ENCODE measurements around the gene TBXAS1. TPM values are rescaled to one million over a fixed set of nuclear protein-coding genes. Genes with fewer than 3 reads are reported as not detected.

TBXAS1 gene
- total and polyA plus RNA-seq, 2 of the 8 experiments (the other 6 are each of a cell fraction or from before 2014, with no cell fraction given): 0.86 to 2.1 TPM

DNA sequence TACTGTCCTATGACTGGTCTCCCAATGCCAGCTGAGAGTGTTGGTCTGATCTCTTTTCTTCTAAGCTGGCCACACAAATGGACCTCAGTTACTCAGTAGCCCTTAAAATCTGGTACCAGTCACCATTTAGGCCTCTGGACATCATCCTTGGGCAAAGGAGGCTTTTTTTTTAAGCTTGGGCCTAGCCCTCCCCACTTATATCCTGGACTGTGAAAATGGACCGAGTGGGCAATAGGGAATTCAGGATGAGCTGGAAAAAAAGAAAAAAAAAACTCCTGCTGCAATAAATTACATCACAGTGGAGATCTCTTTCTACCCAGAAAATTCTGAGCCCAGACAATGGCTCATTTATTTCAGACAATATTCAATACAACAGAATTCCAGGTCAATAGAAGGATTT lies 165.3 kb downstream of the TBXAS1 start:
- H3K27ac ChIP-seq (ENCODE audit: low read depth, low read length): no peak overlapping the region
- no peak overlapping the region for H3K14ac ChIP-seq (ENCODE audit: insufficient read length)
- no peak overlapping the region for H2BK5ac ChIP-seq (ENCODE audit: low read depth, low read length)
- H2BK12ac ChIP-seq (ENCODE audit: low read depth, low read length): no peak overlapping the region
- H2AK5ac ChIP-seq (ENCODE audit: low read depth, low read length): no peak overlapping the region
- no peak overlapping the region for H3K9ac ChIP-seq (replicated peaks in 1 of 4; ENCODE audit: extremely low read depth in 1 of 4, low read depth in 3 of 4, low read length in 3 of 4)
- no peak overlapping the region for H3K4me3 ChIP-seq (ENCODE audit: extremely low read depth in 1 of 4, insufficient read depth in 2 of 4, low read depth in 3 of 4, low read length in 4 of 4)
- H3K18ac ChIP-seq (ENCODE audit: extremely low read depth, low read length): no peak overlapping the region
- H3K4ac ChIP-seq (replicated peaks; ENCODE audit: insufficient read length, low read depth, low read length): no peak overlapping the region
- no peak overlapping the region for H2BK15ac ChIP-seq (ENCODE audit: low read length)
- H3K27me3 ChIP-seq (replicated peaks in 1 of 4; ENCODE audit: control insufficient read depth in 3 of 4, extremely low read depth in 1 of 4, insufficient read depth in 3 of 4, low read length in 3 of 4): no peaks in the 10 kb centered on the region
- no peaks in the 10 kb centered on the region for H3K36me3 ChIP-seq (ENCODE audit: control insufficient read depth in 2 of 4, insufficient read depth in 4 of 4, low read length in 3 of 4)
- H2BK120ac ChIP-seq (replicated peaks; ENCODE audit: low read depth, low read length): no peak overlapping the region
- H4K91ac ChIP-seq (replicated peaks; ENCODE audit: insufficient read length, low read length): no peak overlapping the region
- H3K79me2 ChIP-seq (ENCODE audit: control insufficient read depth in 1 of 2, insufficient read depth in 2 of 2, low read length in 2 of 2): no peaks in the 10 kb centered on the region
- WGBS, 2 experiments (ENCODE audit: extremely low coverage in 1 of 2, insufficient coverage in 1 of 2, insufficient read length in 1 of 2, insufficient replicate concordance in 2 of 2, low coverage in 1 of 2, low lambda C conversion rate in 2 of 2, missing lambda C conversion rate in 1 of 2): 88% methylated on average over 1 of the region's 1 CpG; no CpG with 5 or more reads in 1 of the 2 experiments
- CTCF ChIA-PET (ENCODE audit: partially characterized antibody): interaction anchor here (2.4 to 3.7 kb wide), 3 partner anchors 8 to 348 kb away, joined by 11 to 21 read pairs (median 15); no protein-coding TSS in a partner anchor
- H3K4me1 ChIP-seq (replicated peaks in 1 of 4; ENCODE audit: control insufficient read depth in 3 of 4, insufficient read depth in 4 of 4, low read length in 3 of 4): peaks cover 0 to 9% (median 0%) of the 10 kb centered on the region in 4 experiments; a peak in 2 of 7 replicates
- H3K9me3 ChIP-seq (ENCODE audit: insufficient read depth in 2 of 2, low read depth in 1 of 2, low read length in 1 of 2): no peaks in the 10 kb centered on the region
- no peaks in the 10 kb centered on the region for H4K20me1 ChIP-seq (replicated peaks in 1 of 2; ENCODE audit: control insufficient read depth in 1 of 2, insufficient read depth in 2 of 2, low read length in 2 of 2)
- no peak for DNase-seq (ENCODE audit: low read depth in 1 of 2, low spot score in 2 of 2)
- no peak overlapping the region for H2BK20ac ChIP-seq (ENCODE audit: low read length)
- no peak overlapping the region for H3K4me2 ChIP-seq (ENCODE audit: insufficient read depth in 1 of 2, low read depth in 2 of 2, low read length in 2 of 2)
- no peak for FAIRE-seq
- H3K56ac ChIP-seq (replicated peaks; ENCODE audit: insufficient read length, low read depth, low read length): no peak overlapping the region
- H4K5ac ChIP-seq (ENCODE audit: insufficient read length, low read depth, low read length): no peak overlapping the region
- no peak overlapping the region for H4K8ac ChIP-seq (ENCODE audit: extremely low read depth, insufficient read depth, low read length)
- no peak overlapping the region for H3K23ac ChIP-seq (ENCODE audit: insufficient read length)
- no peaks in the 10 kb centered on the region for H3K79me1 ChIP-seq (ENCODE audit: low read depth, low read length)
- no peak overlapping the region for H2AFZ ChIP-seq (ENCODE audit: low read length)
- POLR2A ChIA-PET (ENCODE audit: partially characterized antibody): no interaction called here
- H3K23me2 ChIP-seq (ENCODE audit: low read depth, low read length): 0 out of 2 replicates have a peak, but pooled peaks cover 2% of the 10 kb centered on the region
- TF ChIP-seq RAD21 (IDR thresholded peaks at IDR 0.05 in 1 of 2, conservative IDR thresholded peaks at IDR 0.05 in 1 of 2; ENCODE audit: low read depth in 2 of 2, low read length in 2 of 2): no peak
- TF ChIP-seq TAF7 (optimal IDR thresholded peaks at IDR 0.05; ENCODE audit: borderline replicate concordance, low read depth, low read length): no peak
- TF ChIP-seq ZNF274 (IDR thresholded peaks at IDR 0.05; ENCODE audit: borderline replicate concordance, extremely low read depth, low read length): no peak
- no peak for TF ChIP-seq FOSL1 (IDR thresholded peaks at IDR 0.05; ENCODE audit: insufficient read depth, low read depth, low read length)
- TF ChIP-seq EP300 (IDR thresholded peaks at IDR 0.05; ENCODE audit: borderline replicate concordance in 1 of 2, low read depth in 2 of 2, low read length in 2 of 2): no peak
- TF ChIP-seq, protein P1, sequence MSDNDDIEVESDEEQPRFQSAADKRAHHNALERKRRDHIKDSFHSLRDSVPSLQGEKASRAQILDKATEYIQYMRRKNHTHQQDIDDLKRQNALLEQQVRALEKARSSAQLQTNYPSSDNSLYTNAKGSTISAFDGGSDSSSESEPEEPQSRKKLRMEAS (IDR thresholded peaks at IDR 0.05): no peak
- no peak for TF ChIP-seq POU5F1 (IDR thresholded peaks at IDR 0.05; ENCODE audit: low read depth, low read length)
- no peak for TF ChIP-seq SP2 (IDR thresholded peaks at IDR 0.05; ENCODE audit: low read length)
- TF ChIP-seq SAP30 (IDR thresholded peaks at IDR 0.05; ENCODE audit: insufficient read depth, insufficient replicate concordance, low read length): no peak
- no peak for TF ChIP-seq YY1 (IDR thresholded peaks at IDR 0.05; ENCODE audit: low read depth, low read length)
- TF ChIP-seq CBX5 (IDR thresholded peaks at IDR 0.05; ENCODE audit: low read depth, low read length): no peak
- no peak for TF ChIP-seq RXRA (IDR thresholded peaks at IDR 0.05; ENCODE audit: insufficient read depth, low read depth, low read length)
- no peak for TF ChIP-seq RNF2 (IDR thresholded peaks at IDR 0.05; ENCODE audit: borderline replicate concordance, low read depth, low read length, missing control alignments, poor library complexity, severe bottlenecking)

Data from H1 (cell line).